Coronary artery (tissue), 2 donors: Measurements from ENCODE around the gene PPP1R17.

ENCODE experiments used
- DNase-seq: peaks from one replicate; pipeline ENCODE4 v3.0.0-alpha.2; 2017; ENCODE audit warnings: low spot score
- H3K27ac ChIP-seq, 2 donors: fragments of 200-600 bp; sonication (generic); one replicate each; pipeline ENCODE4 v1.5.1; 2016 to 2019
- H3K4me3 ChIP-seq: fragments of 200-600 bp; sonication (generic); 2 replicates; pipeline ENCODE4 v1.5.1; 2016; ENCODE audit warnings: mild to moderate bottlenecking, moderate library complexity
- TF ChIP-seq, protein P1 (sequence below): fragments of 200-600 bp; sonication (generic); IDR thresholded peaks from one replicate; pipeline ENCODE4 v1.5.1; 2019; ENCODE audit warnings: antibody characterized with exemption

The PPP1R17 gene

DNA sequence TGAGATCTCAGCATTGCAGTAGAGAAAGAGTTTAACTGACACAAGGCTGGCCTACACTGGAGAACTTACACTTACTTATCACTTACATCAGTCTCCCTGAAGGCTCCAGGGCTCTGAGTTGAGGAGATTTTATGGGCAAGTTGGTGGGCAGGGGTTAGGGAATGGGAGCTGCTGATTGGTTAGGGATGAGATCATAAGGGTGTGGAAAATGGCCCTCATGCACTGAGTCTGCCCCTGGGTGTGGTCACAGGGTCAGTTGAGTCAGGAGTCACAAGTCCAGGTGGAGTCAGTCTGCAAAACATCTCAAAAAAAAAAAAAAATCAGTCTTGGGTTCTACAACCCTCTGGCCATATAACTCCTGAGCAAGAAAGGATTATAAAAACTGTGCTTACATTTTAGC lies 60.5 kb downstream of the PPP1R17 start:
- H3K27ac ChIP-seq: no peak overlapping the region
- no peak for DNase-seq
- TF ChIP-seq, protein P1, sequence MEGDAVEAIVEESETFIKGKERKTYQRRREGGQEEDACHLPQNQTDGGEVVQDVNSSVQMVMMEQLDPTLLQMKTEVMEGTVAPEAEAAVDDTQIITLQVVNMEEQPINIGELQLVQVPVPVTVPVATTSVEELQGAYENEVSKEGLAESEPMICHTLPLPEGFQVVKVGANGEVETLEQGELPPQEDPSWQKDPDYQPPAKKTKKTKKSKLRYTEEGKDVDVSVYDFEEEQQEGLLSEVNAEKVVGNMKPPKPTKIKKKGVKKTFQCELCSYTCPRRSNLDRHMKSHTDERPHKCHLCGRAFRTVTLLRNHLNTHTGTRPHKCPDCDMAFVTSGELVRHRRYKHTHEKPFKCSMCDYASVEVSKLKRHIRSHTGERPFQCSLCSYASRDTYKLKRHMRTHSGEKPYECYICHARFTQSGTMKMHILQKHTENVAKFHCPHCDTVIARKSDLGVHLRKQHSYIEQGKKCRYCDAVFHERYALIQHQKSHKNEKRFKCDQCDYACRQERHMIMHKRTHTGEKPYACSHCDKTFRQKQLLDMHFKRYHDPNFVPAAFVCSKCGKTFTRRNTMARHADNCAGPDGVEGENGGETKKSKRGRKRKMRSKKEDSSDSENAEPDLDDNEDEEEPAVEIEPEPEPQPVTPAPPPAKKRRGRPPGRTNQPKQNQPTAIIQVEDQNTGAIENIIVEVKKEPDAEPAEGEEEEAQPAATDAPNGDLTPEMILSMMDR: no peak
- no peak overlapping the region for H3K4me3 ChIP-seq

DNA sequence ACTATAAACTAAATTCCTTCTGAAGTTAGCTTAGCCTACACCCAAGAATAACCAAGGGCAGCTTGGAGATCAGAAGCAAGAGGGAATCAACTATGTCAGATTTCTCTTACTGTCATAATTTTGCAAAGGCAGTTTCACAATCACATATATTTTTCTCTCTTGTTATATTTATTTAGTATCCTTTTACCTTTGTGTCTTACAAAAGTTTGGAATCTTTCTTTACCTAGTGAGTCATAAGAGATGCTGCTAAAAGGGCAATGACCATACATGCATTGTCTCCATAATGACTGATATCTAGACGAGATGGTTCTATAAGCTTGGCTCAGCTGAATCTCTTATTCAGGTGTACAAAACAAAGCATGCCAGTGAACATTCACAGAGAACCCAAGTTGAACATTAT lies 61.1 kb downstream of the PPP1R17 start:
- no peak for DNase-seq
- TF ChIP-seq, protein P1: no peak
- Histone ChIP-seq H3K4me3 (no peak overlapping the region), H3K27ac (no peak overlapping the region)

- no peak overlapping the region for H3K27ac ChIP-seq
- TF ChIP-seq, protein P1: no peak
- H3K4me3 ChIP-seq: no peak overlapping the region
- DNase-seq: no peak
These were observed 64.7 kb downstream of the PPP1R17 start for GRCh38 chr7:31751726-31752125.
